SIG-M5 treated with dmso at 0.1 percent for 504 hours (cell line): ENCODE measurements around the gene ELFN1.

Experiments used
- DNase-seq: peaks from one replicate; lab custom pipeline; 2025; ENCODE audit not compliant: unreplicated experiment; lab: John Stamatoyannopoulos, UW

Gene ELFN1

DNA sequence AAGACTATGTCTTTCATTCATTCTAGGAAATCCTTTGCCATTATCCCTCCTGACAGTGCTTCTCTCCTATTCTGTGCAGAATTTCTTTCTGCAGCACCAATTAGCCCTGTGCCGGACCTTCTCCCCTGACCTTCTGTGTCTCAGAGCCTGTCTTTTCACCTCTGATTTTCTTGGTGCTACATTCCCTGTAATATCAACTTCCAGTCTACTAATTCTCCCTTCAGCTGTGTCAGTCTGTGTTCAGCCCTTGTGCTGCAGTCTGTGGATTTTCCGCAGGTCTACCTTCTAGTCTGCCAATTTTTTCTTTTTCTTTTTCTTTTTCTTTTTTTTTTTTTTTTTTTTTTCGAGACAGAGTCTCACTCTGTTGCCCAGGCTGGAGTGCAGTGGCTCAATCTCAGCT is 115.8 kb downstream of the ELFN1 start:
- no peak for DNase-seq

DNA sequence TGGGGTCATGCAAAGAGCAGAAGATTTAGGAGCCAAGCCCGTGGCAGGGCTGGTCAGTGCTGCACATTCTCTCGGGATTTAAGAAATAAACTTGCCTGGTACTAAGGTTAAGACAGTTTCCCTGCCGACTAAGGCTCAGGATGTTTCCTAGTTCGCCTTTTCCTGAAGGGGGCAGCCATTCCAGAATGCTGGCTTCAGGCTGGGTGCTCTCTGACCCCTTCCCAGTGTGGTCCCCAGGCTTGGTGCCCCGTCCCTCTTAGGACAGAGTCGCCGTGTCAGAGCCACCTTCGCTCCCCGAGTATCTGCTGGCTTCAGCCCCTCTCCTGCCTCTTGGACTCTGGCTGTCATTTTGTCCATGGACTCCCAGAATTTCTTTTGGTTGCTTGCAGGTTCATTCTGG is 117.2 kb downstream of the ELFN1 start:
- DNase-seq = no peak

DNA sequence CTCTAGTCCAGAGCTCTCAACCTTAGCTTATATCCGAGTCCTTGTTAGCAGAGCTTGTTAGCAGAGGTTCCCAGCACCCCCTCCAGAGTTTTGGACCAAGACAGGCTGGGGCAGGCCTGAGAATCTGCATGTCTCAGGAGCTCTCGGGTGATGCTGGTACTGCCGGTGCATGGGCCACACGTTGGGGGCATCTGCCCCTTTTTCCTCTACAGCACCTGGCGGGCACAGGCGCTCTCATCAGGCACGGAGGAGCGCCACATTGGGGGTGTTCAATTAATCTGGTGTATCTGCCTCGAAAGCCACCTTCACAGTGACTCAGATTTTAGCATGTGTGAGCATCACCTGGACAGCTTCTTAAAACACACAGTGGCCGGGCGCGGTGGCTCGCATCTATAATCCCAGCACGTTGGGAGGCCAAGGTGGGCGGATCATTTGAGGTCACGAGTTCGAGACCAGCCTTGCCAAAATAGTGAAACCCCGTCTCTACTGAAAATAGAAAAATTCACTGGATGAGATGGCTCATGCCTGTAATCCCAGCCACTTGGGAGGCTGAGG is 117.7 kb downstream of the ELFN1 start:
- no peak for DNase-seq

DNA sequence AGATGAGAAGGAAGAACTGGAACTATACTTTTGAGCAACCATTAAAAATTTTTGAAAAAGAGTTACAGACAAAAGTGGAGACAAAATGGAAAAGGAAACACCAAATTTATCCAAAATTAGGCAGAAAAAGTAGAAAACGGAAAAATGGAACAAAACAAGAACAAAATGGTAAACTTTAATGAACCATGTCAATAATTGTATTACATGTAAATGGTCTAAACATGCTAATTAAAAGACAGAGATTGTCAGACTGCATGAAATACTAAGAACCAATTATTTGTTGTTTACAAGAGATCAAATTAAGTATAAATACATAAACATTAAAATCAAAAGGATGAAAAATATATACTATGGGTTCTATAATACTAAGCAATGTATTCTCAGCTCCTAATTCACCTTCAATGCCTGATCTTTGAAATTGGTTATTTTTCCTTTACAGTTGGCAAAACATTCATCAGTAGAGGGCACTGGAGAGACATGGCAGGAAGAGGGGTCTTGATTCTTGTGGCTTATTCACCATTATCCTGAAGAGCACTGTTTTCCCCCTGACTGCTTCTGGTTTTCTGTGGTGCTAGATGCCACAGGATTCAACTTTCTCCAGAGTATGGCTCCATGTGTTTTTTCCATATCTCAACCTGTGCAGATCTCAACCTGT is 124.9 kb downstream of the ELFN1 start:
- DNase-seq = peak; percentile 25
